OCI-LY3 (cell line): ENCODE results near the gene AGR3.

Source experiments
- H2AFZ ChIP-seq: fragments of 200-600, 300-600 bp; shearing (Covaris generic); 2 replicates; pipeline ENCODE4 v1.6.0; 2014; ENCODE audit warnings: antibody characterized with exemption, low read depth, low read length
- H3K27ac ChIP-seq: fragments of 200-600, 300-600 bp; sonication (generic); 2 replicates; pipeline ENCODE4 v1.5.1; 2014; ENCODE audit warnings: mild to moderate bottlenecking, low read length, moderate library complexity, mixed read lengths
- H3K27me3 ChIP-seq: fragments of 200-600, 300-600 bp; sonication (generic); 2 replicates; pipeline ENCODE4 v1.6.1; 2014; ENCODE audit warnings: low read depth, low read length, mixed read lengths
- H3K36me3 ChIP-seq: fragments of 200-600, 300-600 bp; sonication (generic); replicated peaks from 2 replicates; pipeline ENCODE3; 2014; ENCODE audit warnings: low read depth, low read length, mixed read lengths
- H3K4me1 ChIP-seq: fragments of 300-600, 200-600 bp; sonication (generic); 2 replicates; pipeline ENCODE4 v1.6.1; 2014; ENCODE audit warnings: low read length, mixed read lengths
- H3K4me2 ChIP-seq: fragments of 200-600, 300-600 bp; sonication (generic); 2 replicates; pipeline ENCODE4 v1.6.1; 2014; ENCODE audit warnings: low read length, mixed read lengths
- H3K4me3 ChIP-seq: fragments of 300-600, 200-600 bp; sonication (generic); 2 replicates; pipeline ENCODE4 v1.5.1; 2014; ENCODE audit warnings: antibody characterized with exemption, mild to moderate bottlenecking, low read length, moderate library complexity
- H3K79me2 ChIP-seq: fragments of 300-600, 200-600 bp; shearing (Covaris generic); 2 replicates; pipeline ENCODE4 v1.6.1; 2014; ENCODE audit warnings: mild to moderate bottlenecking, low read length, mixed read lengths
- H3K9ac ChIP-seq: fragments of 300-600, 200-600 bp; shearing (Covaris generic); 2 replicates; pipeline ENCODE4 v1.6.0; 2014; ENCODE audit warnings: mild to moderate bottlenecking, low read length, moderate library complexity
- H3K9me3 ChIP-seq: fragments of 200-600, 300-600 bp; shearing (Covaris generic); 2 replicates; pipeline ENCODE4 v1.6.1; 2014; ENCODE audit warnings: low read length, mixed read lengths; ENCODE audit not compliant: insufficient read depth
- H4K20me1 ChIP-seq: fragments of 200-600, 300-600 bp; sonication (generic); 2 replicates; pipeline ENCODE4 v1.6.1; 2016; ENCODE audit warnings: low read length, mixed read lengths; ENCODE audit not compliant: insufficient read depth
- EZH2phosphoT487 ChIP-seq: fragments of 200-600 bp; shearing (Covaris generic); IDR thresholded peaks from 2 replicates; pipeline ENCODE4 v1.6.1; 2018; ENCODE audit warnings: antibody characterized with exemption, mixed run types, low read depth
- TF ChIP-seq, protein P1 (sequence below): fragments of 200-600, 300-600 bp; sonication (generic); IDR thresholded peaks from 2 replicates; pipeline ENCODE4 v1.5.1; 2014; ENCODE audit warnings: antibody characterized with exemption, low read length, low read depth

AGR3 gene

DNA sequence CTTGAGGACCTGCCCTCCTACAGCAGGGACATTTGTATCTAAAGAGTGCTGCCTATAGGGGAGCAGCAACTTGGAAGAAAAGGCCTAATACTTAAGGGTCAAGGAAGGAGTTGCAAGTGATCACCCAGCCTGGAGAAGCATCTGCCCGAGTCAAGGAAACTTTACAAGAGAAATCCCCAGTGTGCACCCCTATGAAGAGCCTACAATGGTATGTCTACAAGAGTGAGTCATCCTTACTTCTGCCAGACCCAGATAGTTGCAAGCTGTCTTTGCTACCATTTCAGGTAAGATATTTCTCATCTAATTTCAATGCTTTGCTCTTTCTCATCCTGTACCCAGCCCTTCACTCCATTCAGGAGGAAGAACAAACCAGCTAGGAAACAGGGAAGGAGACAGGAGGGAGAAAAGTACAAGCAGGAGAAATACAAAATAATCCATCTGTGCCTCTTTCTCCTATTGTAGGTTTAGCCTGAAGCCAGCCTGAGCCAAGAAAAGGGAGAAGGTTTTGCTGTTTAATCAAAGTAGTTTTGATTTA is 34.4 kb upstream of the AGR3 start:
- no peak for TF ChIP-seq EZH2phosphoT487
- TF ChIP-seq, protein P1, sequence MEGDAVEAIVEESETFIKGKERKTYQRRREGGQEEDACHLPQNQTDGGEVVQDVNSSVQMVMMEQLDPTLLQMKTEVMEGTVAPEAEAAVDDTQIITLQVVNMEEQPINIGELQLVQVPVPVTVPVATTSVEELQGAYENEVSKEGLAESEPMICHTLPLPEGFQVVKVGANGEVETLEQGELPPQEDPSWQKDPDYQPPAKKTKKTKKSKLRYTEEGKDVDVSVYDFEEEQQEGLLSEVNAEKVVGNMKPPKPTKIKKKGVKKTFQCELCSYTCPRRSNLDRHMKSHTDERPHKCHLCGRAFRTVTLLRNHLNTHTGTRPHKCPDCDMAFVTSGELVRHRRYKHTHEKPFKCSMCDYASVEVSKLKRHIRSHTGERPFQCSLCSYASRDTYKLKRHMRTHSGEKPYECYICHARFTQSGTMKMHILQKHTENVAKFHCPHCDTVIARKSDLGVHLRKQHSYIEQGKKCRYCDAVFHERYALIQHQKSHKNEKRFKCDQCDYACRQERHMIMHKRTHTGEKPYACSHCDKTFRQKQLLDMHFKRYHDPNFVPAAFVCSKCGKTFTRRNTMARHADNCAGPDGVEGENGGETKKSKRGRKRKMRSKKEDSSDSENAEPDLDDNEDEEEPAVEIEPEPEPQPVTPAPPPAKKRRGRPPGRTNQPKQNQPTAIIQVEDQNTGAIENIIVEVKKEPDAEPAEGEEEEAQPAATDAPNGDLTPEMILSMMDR, result no peak
- no peak overlapping the region for H3K9ac ChIP-seq
- peak overlapping the region; percentile 11; the same call in 1 of the 2 replicates for H3K4me2 ChIP-seq
- H3K27ac ChIP-seq, result no peak overlapping the region
- no peaks in the 10 kb centered on the region for H4K20me1 ChIP-seq
- no peaks in the 10 kb centered on the region for H3K9me3 ChIP-seq
- no peak overlapping the region for H3K4me3 ChIP-seq
- H3K79me2 ChIP-seq, result no peaks in the 10 kb centered on the region
- no peaks in the 10 kb centered on the region for H3K27me3 ChIP-seq
- no peaks in the 10 kb centered on the region for H3K36me3 ChIP-seq
- peak overlapping the region; percentile 70; the same call in 1 of the 2 replicates for H2AFZ ChIP-seq
- H3K4me1 ChIP-seq, result peaks cover 11% of the 10 kb centered on the region

DNA sequence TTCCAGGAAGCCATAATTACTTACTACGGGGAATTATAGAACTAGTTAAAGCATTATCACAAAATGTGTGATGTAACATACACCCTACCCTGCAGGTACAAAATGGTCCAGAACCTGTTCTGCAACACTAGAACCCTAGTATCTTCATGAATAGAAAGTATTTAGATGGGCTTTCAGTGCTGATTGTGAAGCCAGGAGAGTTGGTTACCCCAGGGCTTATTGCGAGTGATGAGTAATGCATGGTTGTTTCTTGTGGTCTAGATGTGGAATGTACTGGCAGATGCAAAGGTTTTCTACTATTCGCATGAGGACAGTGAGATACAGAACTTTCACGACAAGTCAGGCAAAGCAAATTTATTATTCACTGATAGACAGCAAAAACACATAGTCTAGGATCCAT is 33.6 kb upstream of the AGR3 start:
- no peak overlapping the region for H2AFZ ChIP-seq

DNA sequence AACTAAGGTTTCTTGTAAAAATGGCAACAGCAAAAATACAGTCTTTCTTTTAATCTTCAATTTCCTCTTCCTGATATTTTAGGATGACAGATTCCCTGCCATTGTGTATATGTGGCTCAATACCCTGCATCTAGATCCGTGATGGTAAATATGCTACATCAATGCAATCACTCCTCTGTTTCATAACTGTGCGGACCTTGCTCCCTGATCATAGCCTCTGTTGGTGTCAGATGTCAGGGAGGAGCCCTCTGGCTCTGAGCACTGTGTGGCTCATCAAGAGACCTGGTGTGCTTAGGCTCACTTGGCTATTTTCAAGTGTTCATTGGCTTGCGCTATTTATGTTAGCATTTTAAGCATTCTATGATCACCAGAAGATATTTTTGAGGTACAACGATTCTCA is 33.0 kb upstream of the AGR3 start:
- TF ChIP-seq, protein P1, result no peak
- no peak for TF ChIP-seq EZH2phosphoT487
- peaks cover 11% of the 10 kb centered on the region for H3K4me1 ChIP-seq
- no peak overlapping the region for H3K4me2 ChIP-seq

More for the DNA sequence above, 33.6 kb upstream of the AGR3 start:
- H3K27ac ChIP-seq, result no peak overlapping the region
- no peaks in the 10 kb centered on the region for H3K79me2 ChIP-seq
- H3K36me3 ChIP-seq, result no peaks in the 10 kb centered on the region
- no peak overlapping the region for H3K4me3 ChIP-seq
- H3K4me2 ChIP-seq, result no peak overlapping the region
- no peaks in the 10 kb centered on the region for H3K9me3 ChIP-seq
- peaks cover 11% of the 10 kb centered on the region for H3K4me1 ChIP-seq
- H3K27me3 ChIP-seq, result no peaks in the 10 kb centered on the region
- H4K20me1 ChIP-seq, result no peaks in the 10 kb centered on the region
- TF ChIP-seq, protein P1, result no peak
- no peak for TF ChIP-seq EZH2phosphoT487
- no peak overlapping the region for H3K9ac ChIP-seq

DNA sequence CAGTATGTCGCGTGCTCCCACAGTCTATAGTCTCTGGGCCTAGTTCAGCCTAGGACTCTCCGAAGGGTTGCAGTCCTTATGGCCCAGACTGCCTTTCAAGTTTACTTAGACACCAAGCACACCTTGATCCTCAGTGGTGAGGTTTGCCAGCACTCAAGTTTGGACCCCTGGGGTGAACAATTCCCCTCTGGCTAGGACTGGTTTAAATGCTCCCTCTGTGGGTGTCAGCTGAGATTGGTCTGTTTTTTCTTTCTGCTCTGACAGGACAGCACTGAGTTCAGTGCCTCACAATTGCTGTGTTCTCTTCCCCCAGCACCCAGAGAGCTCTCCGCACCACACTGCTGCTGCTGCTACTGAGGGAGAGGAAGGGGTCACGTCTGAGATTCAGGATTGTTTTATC is 31.9 kb upstream of the AGR3 start:
- Histone ChIP-seq H3K27me3 (no peaks in the 10 kb centered on the region), H3K9me3 (no peaks in the 10 kb centered on the region), H3K4me2 (no peak overlapping the region), H3K79me2 (no peaks in the 10 kb centered on the region), H4K20me1 (no peaks in the 10 kb centered on the region), H2AFZ (no peak overlapping the region), H3K4me3 (no peak overlapping the region), H3K27ac (no peak overlapping the region), H3K4me1 (peaks cover 11% of the 10 kb centered on the region), H3K9ac (no peak overlapping the region), H3K36me3 (no peaks in the 10 kb centered on the region)
- no peak for TF ChIP-seq EZH2phosphoT487
- TF ChIP-seq, protein P1, result no peak

More for the DNA sequence above, 33.0 kb upstream of the AGR3 start:
- Histone ChIP-seq H3K4me3 (no peak overlapping the region), H3K9ac (no peak overlapping the region), H4K20me1 (no peaks in the 10 kb centered on the region), H3K36me3 (no peaks in the 10 kb centered on the region), H3K27ac (no peak overlapping the region), H3K27me3 (no peaks in the 10 kb centered on the region), H3K79me2 (no peaks in the 10 kb centered on the region), H3K9me3 (no peaks in the 10 kb centered on the region), H2AFZ (no peak overlapping the region)
